Stimulated activated naive CD8-positive, alpha-beta T cell treated with anti-CD3 and anti-CD28 coated beads, Interleukin-15, amount 100 ng/mL, for 72 hours (primary cell): Measurements from ENCODE around the gene CRYGD.
A peak's percentile ranks its signal among the peaks of the same experiment; 100 is the strongest.
"Not testable (repeated sequence)": the region's sequence is repeated elsewhere in the genome, so short reads cannot be mapped to it uniquely, and the experiment has no call there.

Source experiments
- ATAC-seq: fragments of 150-1000 bp; cut with Tn5 transposase; 2 replicates; pipeline ENCODE4 v1.10.0; 2021; ENCODE audit warnings: mild to moderate bottlenecking, moderate library complexity
- DNase-seq, 2 donors: peaks; one replicate each; pipeline ENCODE4 v3.0.0; 2021 to 2022
- H3K27ac Mint-ChIP-seq, 2 donors: one replicate each; pipeline ENCODE4 v1.8.0; 2022; ENCODE audit warnings: mild to moderate bottlenecking in 2 of 2, mixed read lengths in 2 of 2, moderate library complexity in 2 of 2
- H3K27me3 Mint-ChIP-seq: one replicate; pipeline ENCODE4 v1.8.0; 2022; ENCODE audit warnings: mixed read lengths
- H3K4me1 Mint-ChIP-seq: one replicate; pipeline ENCODE4 v1.8.0; 2022; ENCODE audit warnings: mild to moderate bottlenecking, mixed read lengths
- H3K4me3 Mint-ChIP-seq, 2 donors: one replicate each; pipeline ENCODE4 v1.8.0; 2022; ENCODE audit warnings: mild to moderate bottlenecking in 2 of 2, mixed read lengths in 2 of 2, moderate library complexity in 1 of 2
- H3K9me3 Mint-ChIP-seq, 2 donors: one replicate each; pipeline ENCODE4 v1.8.0; 2022; ENCODE audit warnings: mixed read lengths in 2 of 2

Gene CRYGD

GRCh38 chr2:208101716-208102631 is 22.4 kb downstream of the CRYGD start:
- no peak for ATAC-seq
- H3K4me1 Mint-ChIP-seq: peaks cover 9% of the 10 kb centered on the region

GRCh38 chr2:208099682-208100470 is 24.4 kb downstream of the CRYGD start:
- Mint-ChIP-seq H3K9me3 (no peaks in the 10 kb centered on the region), H3K4me3 (no peak overlapping the region), H3K27me3 (peaks cover 6% of the 10 kb centered on the region), H3K27ac (no peak overlapping the region), H3K4me1 (peaks cover 9% of the 10 kb centered on the region)
- DNase-seq: no peak
- ATAC-seq: no peak

More at GRCh38 chr2:208101716-208102631, 22.4 kb downstream of the CRYGD start:
- DNase-seq: no peak
- Mint-ChIP-seq H3K4me3 (no peak overlapping the region), H3K9me3 (no peaks in the 10 kb centered on the region), H3K27ac (no peak overlapping the region), H3K27me3 (peaks cover 6% of the 10 kb centered on the region)

GRCh38 chr2:208098701-208099100 is 25.6 kb downstream of the CRYGD start:
- not testable (repeated sequence) for H3K4me1 Mint-ChIP-seq, H3K27ac Mint-ChIP-seq, ATAC-seq, H3K27me3 Mint-ChIP-seq, H3K4me3 Mint-ChIP-seq, H3K9me3 Mint-ChIP-seq, DNase-seq

- Mint-ChIP-seq H3K27ac (no peak overlapping the region), H3K4me3 (no peak overlapping the region), H3K27me3 (peaks cover 6% of the 10 kb centered on the region), H3K9me3 (no peaks in the 10 kb centered on the region), H3K4me1 (peaks cover 9% of the 10 kb centered on the region)
- ATAC-seq (no peak), DNase-seq (no peak)
Measured at GRCh38 chr2:208098267-208098666, 26.1 kb downstream of the CRYGD start.

- DNase-seq: no peak
- ATAC-seq: no peak
- no peak overlapping the region for H3K27ac Mint-ChIP-seq
- peaks cover 6% of the 10 kb centered on the region for H3K27me3 Mint-ChIP-seq
- no peak overlapping the region for H3K4me3 Mint-ChIP-seq
- H3K4me1 Mint-ChIP-seq: peaks cover 9% of the 10 kb centered on the region
- H3K9me3 Mint-ChIP-seq: no peaks in the 10 kb centered on the region
Measured at GRCh38 chr2:208097801-208098200, 26.5 kb downstream of the CRYGD start.

GRCh38 chr2:208097313-208097712 is 27.0 kb downstream of the CRYGD start:
- no peak for ATAC-seq
- Mint-ChIP-seq H3K4me3 (no peak overlapping the region), H3K4me1 (peaks cover 9% of the 10 kb centered on the region), H3K27ac (no peak overlapping the region), H3K9me3 (no peaks in the 10 kb centered on the region), H3K27me3 (peaks cover 6% of the 10 kb centered on the region)
- no peak for DNase-seq

GRCh38 chr2:208096080-208096479 is 28.2 kb downstream of the CRYGD start:
- ATAC-seq (no peak), DNase-seq (no peak)
- no peak overlapping the region for H3K4me3 Mint-ChIP-seq
- peak overlapping the region in 1 of 2 donors; percentile 54 for H3K27ac Mint-ChIP-seq
- H3K9me3 Mint-ChIP-seq: no peaks in the 10 kb centered on the region
- H3K4me1 Mint-ChIP-seq: peaks cover 6% of the 10 kb centered on the region
- H3K27me3 Mint-ChIP-seq: peaks cover 6% of the 10 kb centered on the region

- Mint-ChIP-seq H3K27me3 (no peaks in the 10 kb centered on the region), H3K4me3 (no peak overlapping the region), H3K4me1 (no peaks in the 10 kb centered on the region), H3K27ac (no peak overlapping the region), H3K9me3 (no peaks in the 10 kb centered on the region)
- ATAC-seq: no peak
- DNase-seq: no peak
Measured at GRCh38 chr2:208093128-208093527, 31.2 kb downstream of the CRYGD start.

- ATAC-seq (no peak), DNase-seq (no peak)
- Mint-ChIP-seq H3K9me3 (no peaks in the 10 kb centered on the region), H3K27ac (no peak overlapping the region), H3K4me1 (no peaks in the 10 kb centered on the region), H3K4me3 (no peak overlapping the region), H3K27me3 (no peaks in the 10 kb centered on the region)
Measured at GRCh38 chr2:208092093-208092832, 32.1 kb downstream of the CRYGD start.

- H3K9me3 Mint-ChIP-seq: peaks cover 0 to 3% of the 10 kb centered on the region in 2 donors
- no peak overlapping the region for H3K27ac Mint-ChIP-seq
- no peaks in the 10 kb centered on the region for H3K27me3 Mint-ChIP-seq
- ATAC-seq: no peak
- DNase-seq: no peak
- no peak overlapping the region for H3K4me3 Mint-ChIP-seq
- no peaks in the 10 kb centered on the region for H3K4me1 Mint-ChIP-seq
Measured at GRCh38 chr2:208090420-208090819, 33.9 kb downstream of the CRYGD start.

GRCh38 chr2:208086029-208086428 is 38.3 kb downstream of the CRYGD start:
- Mint-ChIP-seq H3K4me1 (no peaks in the 10 kb centered on the region), H3K4me3 (no peak overlapping the region)
- no peak for DNase-seq

GRCh38 chr2:208083807-208084206 is 40.5 kb downstream of the CRYGD start:
- H3K4me1 Mint-ChIP-seq: no peaks in the 10 kb centered on the region
- H3K27me3 Mint-ChIP-seq: peaks cover 27% of the 10 kb centered on the region
- DNase-seq (no peak), ATAC-seq (no peak)
- peaks cover 0 to 7% of the 10 kb centered on the region in 2 donors for H3K9me3 Mint-ChIP-seq
- no peak overlapping the region for H3K27ac Mint-ChIP-seq
- H3K4me3 Mint-ChIP-seq: no peak overlapping the region

More at GRCh38 chr2:208086029-208086428, 38.3 kb downstream of the CRYGD start:
- no peak for ATAC-seq
- Mint-ChIP-seq H3K27me3 (peaks cover 15% of the 10 kb centered on the region), H3K27ac (no peak overlapping the region), H3K9me3 (peaks cover 0 to 7% of the 10 kb centered on the region in 2 donors)

- ATAC-seq (no peak), DNase-seq (no peak)
- Mint-ChIP-seq H3K27me3 (peaks cover 44% of the 10 kb centered on the region), H3K4me3 (no peak overlapping the region), H3K9me3 (peaks cover 0 to 4% of the 10 kb centered on the region in 2 donors), H3K27ac (no peak overlapping the region), H3K4me1 (no peaks in the 10 kb centered on the region)
Measured at GRCh38 chr2:208077276-208077675, 47.0 kb downstream of the CRYGD start.

GRCh38 chr2:208074610-208075356 is 49.5 kb downstream of the CRYGD start:
- no peak overlapping the region for H3K27ac Mint-ChIP-seq
- peaks cover 34% of the 10 kb centered on the region for H3K27me3 Mint-ChIP-seq
- no peak overlapping the region for H3K4me3 Mint-ChIP-seq
- no peaks in the 10 kb centered on the region for H3K4me1 Mint-ChIP-seq
- ATAC-seq (no peak), DNase-seq (no peak)
- no peaks in the 10 kb centered on the region for H3K9me3 Mint-ChIP-seq
